NCI-H460 (cell line): Measurements from ENCODE around the gene TREML2. TPM values are rescaled to one million over a fixed set of nuclear protein-coding genes. Genes with fewer than 3 reads are reported as not detected.
A peak's percentile ranks its signal among the peaks of the same experiment; 100 is the strongest.
"Not testable (repeated sequence)": the region's sequence is repeated elsewhere in the genome, so short reads cannot be mapped to it uniquely, and the experiment has no call there.

Experiments
- DNase-seq: peaks from one replicate; pipeline ENCODE4 v3.0.0-alpha.2; 2016; ENCODE audit warnings: low read depth; ENCODE audit errors: extremely low read depth
- total RNA-seq: library from RNA; depleted of rRNA; stranded (reverse); fragments of >200 nt; shearing (Covaris generic); gene quantifications from 2 replicates; pipeline ENCODE4 v1.2.3, GENCODE V29; 2014

Gene TREML2
- total RNA-seq, 1 experiment from 2014 or later, result not detected

GRCh38 chr6:41209547-41210320 lies 8.8 kb upstream of the TREML2 start:
- DNase-seq, result no peak

- DNase-seq, result no peak
These were observed 7.6 kb upstream of the TREML2 start for GRCh38 chr6:41208439-41209106.

- DNase-seq, result no peak
These were observed 3.2 kb upstream of the TREML2 start for GRCh38 chr6:41204156-41204555.

DNA sequence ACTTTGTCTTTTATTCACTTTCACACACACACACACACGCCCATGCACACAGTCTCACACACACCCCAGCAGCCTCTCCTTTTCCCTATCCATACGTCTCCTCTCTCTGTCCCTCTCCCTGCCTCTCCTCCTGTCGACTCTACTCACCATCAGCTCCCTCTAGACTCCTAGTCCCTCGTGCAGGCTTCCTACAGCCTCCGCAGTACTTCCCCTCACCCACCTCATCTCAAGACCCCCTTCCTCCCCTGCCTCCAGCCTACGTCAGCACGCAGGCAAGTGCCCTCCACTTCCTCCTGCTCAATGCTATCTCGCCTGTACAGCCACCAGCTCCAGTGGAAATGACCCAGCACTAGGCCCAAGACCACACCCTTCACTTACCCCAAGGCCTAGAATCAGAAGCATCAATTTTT lies 820 bp upstream of the TREML2 start:
- no peak for DNase-seq

DNA sequence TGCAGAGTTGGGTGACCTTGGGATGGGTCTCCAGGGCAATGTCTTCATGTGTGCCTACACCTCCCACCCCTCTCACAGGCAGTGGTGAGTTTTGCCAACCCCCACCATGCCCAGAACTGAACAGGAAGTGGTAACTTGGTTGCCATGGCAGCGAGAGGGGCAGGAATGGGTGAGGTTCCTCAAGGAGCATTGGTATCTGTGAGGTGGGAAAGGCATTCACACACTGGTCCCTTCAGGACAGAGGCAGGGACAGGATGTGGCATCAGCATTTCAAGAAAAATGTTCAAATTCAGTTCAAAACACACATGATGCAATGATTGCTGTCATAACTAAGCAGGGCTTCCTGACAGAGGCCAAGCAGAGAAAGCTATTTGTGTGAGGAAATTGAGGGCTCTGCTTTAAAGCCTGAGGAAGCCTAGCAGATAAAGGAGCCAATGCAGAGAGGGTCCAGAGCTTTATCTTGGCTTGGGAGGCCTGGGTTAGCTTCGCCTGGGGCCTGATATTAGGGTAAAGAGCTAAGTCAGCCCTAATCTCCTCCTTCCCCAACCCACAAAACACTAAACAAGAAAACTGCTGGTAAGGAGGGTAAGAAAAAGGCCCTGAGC lies 551 bp downstream of the TREML2 start:
- peak; percentile 20 for DNase-seq

DNA sequence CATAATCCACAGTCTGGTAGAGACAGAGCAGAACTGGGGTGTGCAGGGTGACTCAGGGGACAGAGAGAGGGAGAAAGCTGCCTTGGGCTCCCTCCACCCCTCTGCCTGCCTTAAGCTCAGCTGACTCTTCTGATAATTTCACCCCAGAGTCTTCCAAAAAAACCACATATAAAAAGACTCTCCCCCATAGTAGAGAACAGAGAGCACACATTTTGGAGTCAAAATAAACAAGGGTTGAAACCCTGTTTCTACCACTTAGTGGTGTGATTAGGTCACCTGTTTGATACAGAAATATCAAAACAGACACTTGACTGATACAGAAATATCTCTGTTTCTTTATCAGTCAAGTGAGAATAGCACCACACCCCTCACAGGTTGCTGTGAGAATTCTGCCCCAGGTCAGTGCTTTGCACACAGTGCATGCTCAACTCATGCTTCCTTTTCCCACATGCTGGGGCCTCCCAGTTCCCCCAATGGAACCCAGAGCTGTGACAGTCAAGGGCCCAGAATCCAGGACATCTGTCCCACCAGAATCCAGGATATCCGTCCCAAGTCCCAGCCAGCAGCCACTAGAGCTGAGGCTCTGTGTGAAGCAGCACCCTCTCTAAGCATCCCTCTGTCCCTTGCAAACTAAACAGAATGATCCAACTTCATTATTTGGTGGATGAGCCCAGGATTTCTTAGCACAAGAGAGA lies 1.2 kb downstream of the TREML2 start:
- peak; percentile 55 for DNase-seq

GRCh38 chr6:41197234-41197633 lies 3.7 kb downstream of the TREML2 start:
- DNase-seq, result no peak

DNA sequence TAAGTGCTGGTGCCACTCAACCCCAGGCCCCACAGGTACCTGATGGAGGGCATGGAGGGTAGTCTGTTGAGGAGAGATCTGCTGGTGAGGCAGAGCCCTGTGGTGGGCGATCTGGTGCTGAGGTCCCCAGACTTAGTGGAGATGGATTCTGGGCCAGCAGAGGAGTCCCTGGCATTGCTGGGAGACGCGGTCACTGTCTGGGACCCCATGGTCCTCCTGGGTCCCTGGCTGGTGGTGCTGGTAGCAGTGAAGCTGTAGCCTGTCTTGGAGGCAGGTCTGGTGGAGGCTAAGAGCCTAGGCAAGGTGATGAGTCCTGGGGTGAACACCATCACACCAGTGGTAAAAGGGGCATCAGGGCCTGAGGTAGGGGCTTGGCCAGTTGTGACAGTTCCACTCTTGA lies 6.6 kb downstream of the TREML2 start:
- DNase-seq, result no peak

- DNase-seq, result no peak
These were observed 7.1 kb downstream of the TREML2 start for GRCh38 chr6:41193884-41194283.

DNA sequence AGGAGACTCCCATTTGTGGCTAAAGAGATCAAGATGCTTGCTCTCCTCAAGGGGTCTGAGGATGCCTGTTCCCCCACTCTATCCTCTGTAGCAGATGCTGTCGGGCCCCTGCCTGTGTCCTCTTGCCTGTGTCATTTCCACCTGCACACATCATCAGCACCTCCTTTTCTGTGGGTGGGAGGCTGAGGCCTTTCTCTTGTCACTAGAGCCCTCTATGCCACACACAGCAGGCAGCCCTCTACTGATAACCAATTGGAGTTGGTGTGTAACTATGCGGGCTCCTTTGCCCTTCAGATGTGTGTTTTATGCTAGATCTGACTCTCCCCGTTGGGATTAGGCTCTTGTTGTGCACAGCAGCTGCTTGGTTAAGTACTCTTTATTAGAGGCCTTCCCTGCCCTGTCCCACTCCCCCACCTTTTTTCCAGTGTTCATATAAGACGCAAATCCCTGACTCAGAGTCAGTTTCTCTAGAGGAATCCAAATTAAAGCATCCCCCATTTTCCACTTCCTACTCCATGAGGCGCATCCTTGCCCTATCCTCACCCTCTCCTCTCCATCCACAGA lies 7.7 kb downstream of the TREML2 start:
- DNase-seq, result no peak

- DNase-seq, result no peak
These were observed 9.4 kb downstream of the TREML2 start for GRCh38 chr6:41191569-41191968.

DNA sequence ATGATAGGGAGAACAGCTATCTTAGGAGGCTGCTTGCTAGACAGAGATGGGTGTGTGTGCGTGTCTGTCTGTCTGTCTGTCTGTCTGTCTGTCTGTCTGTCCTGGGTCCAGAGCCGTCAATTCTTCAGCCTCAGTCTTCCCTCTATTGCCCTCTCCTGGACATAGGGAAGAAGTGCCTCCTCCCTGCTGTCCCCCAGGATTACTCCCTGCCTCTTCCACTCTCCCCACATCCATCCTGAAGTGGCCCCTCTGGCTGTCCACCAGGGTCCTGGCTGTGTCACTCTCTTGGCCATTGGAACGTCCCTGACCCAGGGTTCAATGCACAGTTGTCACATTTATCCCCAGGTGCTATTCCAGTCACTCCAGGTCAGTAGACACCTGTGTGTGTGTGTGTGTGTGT lies 10.2 kb downstream of the TREML2 start:
- DNase-seq, result no peak

DNA sequence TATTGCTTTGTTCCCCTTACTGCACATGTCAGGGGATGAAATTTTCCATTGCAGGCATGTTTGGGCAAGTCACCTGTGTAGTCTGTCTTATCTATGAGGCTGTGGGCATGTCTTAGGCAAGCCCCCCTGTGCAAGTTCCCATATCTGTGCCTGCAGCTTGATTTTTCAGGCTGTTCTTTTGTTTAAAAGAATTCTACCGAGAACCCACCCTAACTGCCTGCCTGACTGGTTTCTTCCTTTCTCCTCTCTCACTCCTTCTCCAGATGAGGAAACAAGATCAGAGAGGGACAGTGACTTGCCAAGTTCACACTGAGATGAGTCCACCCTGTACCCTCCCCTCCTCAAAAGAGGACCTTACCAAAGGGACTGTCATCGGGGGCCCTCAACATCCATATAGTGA lies 11.0 kb downstream of the TREML2 start:
- DNase-seq, result no peak

GRCh38 chr6:41189046-41189445 lies 11.9 kb downstream of the TREML2 start:
- not testable (repeated sequence) for DNase-seq

DNA sequence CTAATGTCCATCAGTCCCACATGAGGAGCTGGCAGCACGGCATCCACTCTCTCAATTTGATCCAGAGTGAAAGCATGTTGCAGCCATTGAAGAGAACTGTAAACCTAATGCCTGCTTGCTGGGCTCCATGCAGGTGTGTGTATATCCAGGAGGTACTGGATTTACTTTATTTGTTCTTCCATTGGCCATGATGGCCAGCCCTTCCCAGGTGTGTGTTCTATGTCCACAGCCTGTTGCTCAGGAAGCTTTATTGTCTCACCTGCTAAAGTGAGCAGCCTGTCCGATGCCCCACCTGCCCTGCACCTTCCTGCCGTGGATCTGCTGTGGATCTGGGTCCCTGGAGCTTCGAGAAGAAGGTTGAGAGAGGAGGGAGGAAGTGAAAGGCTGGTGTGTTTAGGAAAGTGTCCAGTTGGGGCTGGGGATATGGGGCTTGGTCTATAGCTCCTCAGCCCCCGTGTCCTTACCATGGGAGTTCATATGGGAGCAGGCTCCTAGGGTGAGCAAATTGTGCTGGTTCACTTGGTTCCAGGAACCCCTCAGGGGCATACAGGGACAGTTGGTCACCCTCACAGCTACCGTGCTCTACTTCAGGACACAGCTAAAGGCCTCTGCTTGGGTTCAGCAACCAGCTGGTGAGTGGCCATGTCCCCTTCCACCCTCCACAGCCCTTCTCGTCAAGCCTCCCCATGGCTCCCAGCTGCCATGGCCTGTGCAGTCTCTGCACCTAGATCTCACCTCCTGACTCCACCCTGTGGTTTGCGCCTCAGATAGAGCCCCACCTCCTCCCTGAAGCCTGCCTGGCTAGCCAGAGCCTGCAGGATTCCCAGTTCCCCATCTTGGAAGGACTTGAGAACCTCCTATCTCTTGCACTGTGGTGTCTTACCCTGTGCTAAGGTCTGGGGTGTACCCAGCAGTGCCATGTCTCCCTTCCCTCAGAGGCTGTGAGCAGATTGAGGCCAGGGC lies 12.7 kb downstream of the TREML2 start:
- DNase-seq, result no peak

GRCh38 chr6:41186031-41186562 lies 14.9 kb downstream of the TREML2 start:
- no peak for DNase-seq

DNA sequence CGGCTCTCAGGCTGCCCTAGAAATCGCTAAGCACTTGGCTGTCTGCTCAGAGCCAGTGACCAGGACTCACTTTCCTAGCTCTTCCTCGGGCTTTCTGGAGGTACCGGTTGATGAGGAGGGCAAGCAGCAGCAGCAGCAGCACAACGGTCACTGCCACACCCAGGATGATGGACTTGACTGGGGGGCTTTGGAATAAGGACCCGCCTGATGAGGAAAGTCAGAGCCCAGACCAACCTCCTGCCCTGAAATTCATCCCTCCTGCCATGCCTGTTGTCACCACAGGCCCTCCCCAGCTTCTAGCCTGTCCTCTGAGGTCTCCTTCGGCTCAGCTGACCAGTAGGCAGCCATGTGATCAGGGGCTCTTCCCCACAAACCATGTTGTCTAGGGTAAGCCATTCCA lies 16.2 kb downstream of the TREML2 start:
- DNase-seq, result no peak

GRCh38 chr6:41182069-41183034 lies 18.6 kb downstream of the TREML2 start:
- DNase-seq, result peak; percentile 42
